GM18520 (cell line): ENCODE results near the gene CDC42EP3.
A peak's percentile ranks its signal among the peaks of the same experiment; 100 is the strongest.

Source experiments
- ATAC-seq: cut with Tn5 transposase; IDR thresholded peaks from one replicate; pipeline ENCODE4 v1.9.1; 2021; ENCODE audit not compliant: unreplicated experiment

CDC42EP3 gene

GRCh38 chr2:37619959-37620300 is 51.5 kb downstream of the CDC42EP3 start:
- ATAC-seq = no peak

- ATAC-seq = no peak
Measured at GRCh38 chr2:37619230-37619958, 52.0 kb downstream of the CDC42EP3 start.

DNA sequence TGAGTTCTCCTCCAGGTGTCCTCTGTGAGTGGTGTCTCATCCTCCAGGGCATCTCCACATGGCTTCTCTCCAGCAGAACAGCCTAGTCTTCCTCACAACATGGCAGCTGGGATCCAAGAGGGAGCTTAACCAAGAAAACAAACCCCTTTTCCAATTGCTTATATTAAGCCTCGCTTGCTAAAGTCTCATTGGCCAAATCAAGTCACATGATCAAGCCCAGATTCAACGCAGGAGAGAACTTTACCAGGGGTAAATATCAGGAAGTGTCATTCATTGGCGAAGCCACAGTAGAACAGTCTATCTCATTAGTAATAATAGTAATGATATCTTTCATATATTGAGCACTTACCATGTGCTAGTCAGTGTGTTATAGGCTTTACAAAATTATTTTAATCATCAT is 53.1 kb downstream of the CDC42EP3 start:
- no peak for ATAC-seq

DNA sequence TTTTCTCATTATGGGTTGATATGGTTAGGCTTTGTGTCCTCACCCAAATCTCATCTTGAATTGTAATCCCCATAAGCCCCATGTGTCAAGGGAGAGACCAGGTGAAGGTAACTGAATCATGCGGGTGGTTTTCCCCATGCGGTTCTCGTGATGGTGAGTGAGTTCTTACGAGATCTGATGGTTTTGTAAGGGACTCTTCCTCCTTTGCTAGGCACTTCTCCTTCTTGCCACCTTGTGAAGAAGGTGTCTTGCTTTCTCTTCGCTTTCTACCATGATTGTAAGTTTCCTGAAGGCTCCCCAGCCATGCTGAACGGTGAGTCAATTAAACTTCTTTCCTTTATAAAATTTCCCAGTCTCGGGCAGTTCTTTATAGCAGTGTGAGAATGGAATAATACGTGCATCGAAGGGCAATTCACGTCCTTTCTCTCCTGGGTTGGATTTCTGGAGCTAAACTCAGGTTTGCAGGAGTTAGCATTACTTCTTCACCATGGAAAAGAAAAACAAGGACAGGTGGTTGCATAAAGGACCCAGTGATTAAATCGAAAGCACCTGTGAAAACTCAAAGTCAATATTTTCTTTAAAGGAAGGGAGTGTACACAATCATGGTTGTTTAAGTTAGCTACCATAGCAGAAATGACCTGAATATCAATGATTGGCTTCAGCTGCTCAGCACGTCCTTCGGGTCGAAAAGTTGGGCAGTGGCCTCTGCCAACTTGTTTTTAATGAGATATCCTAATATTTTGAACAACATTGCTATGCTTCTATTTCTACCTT is 54.1 kb downstream of the CDC42EP3 start:
- no peak for ATAC-seq

DNA sequence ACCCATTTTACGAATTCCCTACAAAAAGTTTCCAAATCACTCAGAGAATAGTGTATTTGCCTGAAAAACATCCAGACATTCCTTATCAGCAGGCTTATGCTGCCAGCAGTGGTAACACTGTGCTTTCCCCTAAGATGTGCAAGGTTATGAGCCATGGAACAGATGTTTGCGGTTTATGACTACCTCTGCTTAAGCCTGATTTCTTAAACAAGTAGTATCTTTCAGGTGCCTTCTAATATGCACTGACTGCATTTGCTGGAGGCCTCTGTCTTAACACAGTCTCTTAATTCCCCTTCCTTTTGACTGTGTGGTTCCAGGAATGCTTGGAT is 54.8 kb downstream of the CDC42EP3 start:
- no peak for ATAC-seq

- no peak for ATAC-seq
Measured at GRCh38 chr2:37615804-37616676, 55.4 kb downstream of the CDC42EP3 start.

- ATAC-seq = no peak
Measured at GRCh38 chr2:37614061-37614738, 57.2 kb downstream of the CDC42EP3 start.

DNA sequence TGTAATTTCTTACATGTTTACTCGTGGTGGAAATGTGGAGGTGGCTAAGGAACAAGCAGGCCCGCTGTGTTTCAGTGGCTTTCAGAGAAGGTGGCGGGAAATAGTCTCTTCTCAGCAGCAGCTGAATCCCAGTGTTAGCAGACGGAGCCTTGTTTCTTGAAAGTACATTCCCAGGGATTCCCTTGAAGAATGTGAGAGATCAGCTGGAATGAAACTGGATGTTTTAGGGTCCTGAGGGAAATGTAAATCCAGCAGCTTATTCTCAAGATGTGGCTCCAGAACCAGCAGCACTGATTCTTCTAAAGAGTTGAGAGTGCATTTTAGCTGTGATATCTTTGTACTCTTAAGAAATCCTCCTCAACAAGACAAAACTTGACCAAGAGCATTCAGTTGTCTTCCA is 59.1 kb downstream of the CDC42EP3 start:
- no peak for ATAC-seq

- no peak for ATAC-seq
Measured at GRCh38 chr2:37610638-37611289, 60.7 kb downstream of the CDC42EP3 start.

- ATAC-seq = no peak
Measured at GRCh38 chr2:37609782-37610181, 61.7 kb downstream of the CDC42EP3 start.

DNA sequence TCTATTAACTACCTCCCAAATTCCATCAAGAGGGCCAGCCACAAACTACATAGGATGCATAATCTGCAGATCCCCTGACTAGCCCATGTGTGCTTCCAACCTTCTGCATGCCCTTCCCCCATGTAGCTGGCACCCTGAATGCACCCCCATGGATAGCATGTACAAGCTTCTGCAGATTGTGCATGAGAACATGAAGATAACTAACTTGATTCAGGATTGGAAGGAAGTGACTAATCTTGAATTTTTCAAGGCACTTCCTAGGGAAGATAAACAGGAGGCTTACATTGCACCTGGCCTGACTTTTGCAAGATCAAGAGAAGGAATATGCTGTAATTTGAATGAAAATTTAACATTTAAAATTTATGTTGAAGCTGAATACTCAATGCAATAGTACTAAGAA is 66.7 kb downstream of the CDC42EP3 start:
- no peak for ATAC-seq

DNA sequence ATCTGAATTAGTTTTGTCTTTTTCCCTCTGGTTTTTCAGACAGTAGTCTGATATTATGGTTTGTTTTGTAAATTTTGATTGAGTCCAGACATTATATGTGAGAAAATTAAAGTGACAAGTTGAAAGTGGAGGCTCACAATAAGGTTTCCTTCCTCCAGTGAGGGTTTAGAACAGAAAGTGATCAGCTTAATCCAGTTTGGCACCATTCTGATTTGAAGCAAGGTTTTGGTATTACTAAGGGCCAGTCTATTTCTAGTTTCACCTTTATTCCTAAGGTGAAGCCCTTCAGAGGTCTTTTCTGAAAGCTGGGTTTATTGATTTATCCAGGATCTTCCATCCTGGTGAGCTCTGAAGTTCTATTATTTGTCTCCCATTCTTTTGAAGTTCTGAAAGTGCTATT is 68.7 kb downstream of the CDC42EP3 start:
- ATAC-seq = no peak

DNA sequence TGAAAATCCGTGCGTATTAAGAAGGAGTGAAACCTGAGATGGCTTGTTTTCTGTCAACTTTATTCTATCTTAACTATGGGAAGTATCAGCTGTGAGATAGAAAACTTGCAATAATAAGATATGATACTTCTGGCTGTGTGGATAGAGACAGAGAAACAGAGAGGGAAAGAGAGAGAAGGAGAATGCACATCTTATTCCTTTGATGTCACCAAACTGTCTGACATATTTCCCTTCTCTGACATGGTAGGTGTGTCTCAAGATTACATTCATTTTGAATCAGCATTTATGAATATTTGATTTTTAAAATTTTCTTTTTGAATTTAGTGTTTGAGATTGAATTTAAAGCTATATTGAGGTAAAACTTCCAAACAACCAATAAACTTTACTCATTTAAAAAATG is 69.4 kb downstream of the CDC42EP3 start:
- no peak for ATAC-seq

GRCh38 chr2:37601569-37601968 is 69.9 kb downstream of the CDC42EP3 start:
- no peak for ATAC-seq

- peak; percentile 34 for ATAC-seq
Measured at GRCh38 chr2:37600735-37601134, 70.7 kb downstream of the CDC42EP3 start.

GRCh38 chr2:37599688-37600525 is 71.5 kb downstream of the CDC42EP3 start:
- no peak for ATAC-seq

GRCh38 chr2:37593694-37594093 is 77.7 kb downstream of the CDC42EP3 start:
- no peak for ATAC-seq

- no peak for ATAC-seq
Measured at GRCh38 chr2:37593024-37593423, 78.4 kb downstream of the CDC42EP3 start.
